Measurements from ENCODE around the gene GATAD2A. TPM values are rescaled to one million over a fixed set of nuclear protein-coding genes. Genes with fewer than 3 reads are reported as not detected.
A peak's percentile ranks its signal among the peaks of the same experiment; 100 is the strongest.

GATAD2A gene
- total and polyA plus RNA-seq, 9 of the 15 experiments (the other 6 are each of a cell fraction or from before 2014, with no cell fraction given), result 2.4 to 226 (median 44.2) TPM

DNA sequence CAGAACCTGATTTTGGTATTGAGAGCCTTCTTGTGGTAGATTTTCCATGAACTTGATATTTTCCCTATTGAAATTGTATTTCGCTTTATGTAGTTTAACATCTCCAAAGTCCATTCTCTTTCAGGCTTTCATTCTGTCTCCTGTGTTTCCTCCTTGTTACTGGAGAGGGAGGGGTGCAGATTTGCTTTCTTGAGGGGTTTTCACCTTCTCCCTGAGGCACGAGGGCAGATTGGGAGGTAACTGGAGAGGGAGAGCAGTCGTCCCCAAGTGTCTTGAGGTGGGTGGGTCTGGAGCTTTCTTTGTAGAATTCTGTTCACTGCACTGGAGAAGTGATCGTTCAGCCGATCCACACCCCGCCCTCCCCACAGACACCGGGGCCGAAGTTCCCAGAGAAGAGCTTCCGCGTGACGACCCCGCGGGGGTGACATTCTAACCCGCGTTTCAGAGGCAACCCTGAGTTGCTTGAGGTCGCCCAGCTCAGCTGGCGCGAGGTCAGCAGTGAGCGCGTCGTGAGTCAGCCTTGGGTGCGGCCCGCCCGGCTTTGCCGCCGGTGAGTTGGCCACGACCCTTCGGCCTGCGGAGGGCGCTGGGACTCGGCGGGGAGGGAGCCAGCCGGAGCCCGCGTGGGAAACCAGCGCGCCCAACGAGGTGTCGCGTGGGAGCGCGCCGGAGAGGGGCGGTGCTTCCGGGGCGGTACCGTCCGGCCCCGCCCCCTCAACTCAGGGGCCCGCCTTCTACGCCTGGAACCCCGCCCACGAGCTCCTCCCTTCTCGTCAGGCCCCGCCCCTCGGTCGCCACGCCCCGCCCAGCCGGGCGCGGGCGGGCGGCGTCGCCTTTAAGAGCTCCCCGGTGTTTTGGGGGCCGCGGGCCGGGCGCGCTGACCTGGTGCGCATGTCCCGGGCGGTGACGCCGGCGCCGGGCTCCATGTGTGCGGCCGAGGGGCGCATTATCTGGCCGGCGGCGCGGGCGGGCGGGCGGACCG, at the start of gene GATAD2A (continued):
- TF ChIP-seq, protein P1, sequence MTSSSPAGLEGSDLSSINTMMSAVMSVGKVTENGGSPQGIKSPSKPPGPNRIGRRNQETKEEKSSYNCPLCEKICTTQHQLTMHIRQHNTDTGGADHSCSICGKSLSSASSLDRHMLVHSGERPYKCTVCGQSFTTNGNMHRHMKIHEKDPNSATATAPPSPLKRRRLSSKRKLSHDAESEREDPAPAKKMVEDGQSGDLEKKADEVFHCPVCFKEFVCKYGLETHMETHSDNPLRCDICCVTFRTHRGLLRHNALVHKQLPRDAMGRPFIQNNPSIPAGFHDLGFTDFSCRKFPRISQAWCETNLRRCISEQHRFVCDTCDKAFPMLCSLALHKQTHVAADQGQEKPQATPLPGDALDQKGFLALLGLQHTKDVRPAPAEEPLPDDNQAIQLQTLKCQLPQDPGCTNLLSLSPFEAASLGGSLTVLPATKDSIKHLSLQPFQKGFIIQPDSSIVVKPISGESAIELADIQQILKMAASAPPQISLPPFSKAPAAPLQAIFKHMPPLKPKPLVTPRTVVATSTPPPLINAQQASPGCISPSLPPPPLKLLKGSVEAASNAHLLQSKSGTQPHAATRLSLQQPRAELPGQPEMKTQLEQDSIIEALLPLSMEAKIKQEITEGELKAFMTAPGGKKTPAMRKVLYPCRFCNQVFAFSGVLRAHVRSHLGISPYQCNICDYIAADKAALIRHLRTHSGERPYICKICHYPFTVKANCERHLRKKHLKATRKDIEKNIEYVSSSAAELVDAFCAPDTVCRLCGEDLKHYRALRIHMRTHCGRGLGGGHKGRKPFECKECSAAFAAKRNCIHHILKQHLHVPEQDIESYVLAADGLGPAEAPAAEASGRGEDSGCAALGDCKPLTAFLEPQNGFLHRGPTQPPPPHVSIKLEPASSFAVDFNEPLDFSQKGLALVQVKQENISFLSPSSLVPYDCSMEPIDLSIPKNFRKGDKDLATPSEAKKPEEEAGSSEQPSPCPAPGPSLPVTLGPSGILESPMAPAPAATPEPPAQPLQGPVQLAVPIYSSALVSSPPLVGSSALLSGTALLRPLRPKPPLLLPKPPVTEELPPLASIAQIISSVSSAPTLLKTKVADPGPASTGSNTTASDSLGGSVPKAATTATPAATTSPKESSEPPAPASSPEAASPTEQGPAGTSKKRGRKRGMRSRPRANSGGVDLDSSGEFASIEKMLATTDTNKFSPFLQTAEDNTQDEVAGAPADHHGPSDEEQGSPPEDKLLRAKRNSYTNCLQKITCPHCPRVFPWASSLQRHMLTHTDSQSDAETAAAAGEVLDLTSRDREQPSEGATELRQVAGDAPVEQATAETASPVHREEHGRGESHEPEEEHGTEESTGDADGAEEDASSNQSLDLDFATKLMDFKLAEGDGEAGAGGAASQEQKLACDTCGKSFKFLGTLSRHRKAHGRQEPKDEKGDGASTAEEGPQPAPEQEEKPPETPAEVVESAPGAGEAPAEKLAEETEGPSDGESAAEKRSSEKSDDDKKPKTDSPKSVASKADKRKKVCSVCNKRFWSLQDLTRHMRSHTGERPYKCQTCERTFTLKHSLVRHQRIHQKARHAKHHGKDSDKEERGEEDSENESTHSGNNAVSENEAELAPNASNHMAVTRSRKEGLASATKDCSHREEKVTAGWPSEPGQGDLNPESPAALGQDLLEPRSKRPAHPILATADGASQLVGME (CRISPR knock-in tag; IDR thresholded peaks at IDR 0.05), result no peak
- peak; percentile 42 for TF ChIP-seq KDM5B (IDR thresholded peaks at IDR 0.05; ENCODE audit: insufficient replicate concordance, low read depth, low read length)
- TF ChIP-seq PRPF4 (IDR thresholded peaks at IDR 0.05; ENCODE audit: insufficient read depth, low read depth, low read length, poor library complexity, severe bottlenecking), result peak; percentile 13
- TF ChIP-seq PHF8 (IDR thresholded peaks at IDR 0.05; ENCODE audit: borderline replicate concordance, low read length), result no peak; the same call in 1 of the 2 replicates
- TF ChIP-seq ZNF184 (CRISPR knock-in tag; IDR thresholded peaks at IDR 0.05), result no peak
- TF ChIP-seq EP400 (IDR thresholded peaks at IDR 0.05), result peak; percentile 89
- TF ChIP-seq TSC22D4 (tag; IDR thresholded peaks at IDR 0.05), result no peak
- TF ChIP-seq, protein P2, sequence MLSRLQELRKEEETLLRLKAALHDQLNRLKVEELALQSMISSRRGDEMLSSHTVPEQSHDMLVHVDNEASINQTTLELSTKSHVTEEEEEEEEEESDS (CRISPR knock-in tag; IDR thresholded peaks at IDR 0.05), result no peak
- TF ChIP-seq, protein P3, sequence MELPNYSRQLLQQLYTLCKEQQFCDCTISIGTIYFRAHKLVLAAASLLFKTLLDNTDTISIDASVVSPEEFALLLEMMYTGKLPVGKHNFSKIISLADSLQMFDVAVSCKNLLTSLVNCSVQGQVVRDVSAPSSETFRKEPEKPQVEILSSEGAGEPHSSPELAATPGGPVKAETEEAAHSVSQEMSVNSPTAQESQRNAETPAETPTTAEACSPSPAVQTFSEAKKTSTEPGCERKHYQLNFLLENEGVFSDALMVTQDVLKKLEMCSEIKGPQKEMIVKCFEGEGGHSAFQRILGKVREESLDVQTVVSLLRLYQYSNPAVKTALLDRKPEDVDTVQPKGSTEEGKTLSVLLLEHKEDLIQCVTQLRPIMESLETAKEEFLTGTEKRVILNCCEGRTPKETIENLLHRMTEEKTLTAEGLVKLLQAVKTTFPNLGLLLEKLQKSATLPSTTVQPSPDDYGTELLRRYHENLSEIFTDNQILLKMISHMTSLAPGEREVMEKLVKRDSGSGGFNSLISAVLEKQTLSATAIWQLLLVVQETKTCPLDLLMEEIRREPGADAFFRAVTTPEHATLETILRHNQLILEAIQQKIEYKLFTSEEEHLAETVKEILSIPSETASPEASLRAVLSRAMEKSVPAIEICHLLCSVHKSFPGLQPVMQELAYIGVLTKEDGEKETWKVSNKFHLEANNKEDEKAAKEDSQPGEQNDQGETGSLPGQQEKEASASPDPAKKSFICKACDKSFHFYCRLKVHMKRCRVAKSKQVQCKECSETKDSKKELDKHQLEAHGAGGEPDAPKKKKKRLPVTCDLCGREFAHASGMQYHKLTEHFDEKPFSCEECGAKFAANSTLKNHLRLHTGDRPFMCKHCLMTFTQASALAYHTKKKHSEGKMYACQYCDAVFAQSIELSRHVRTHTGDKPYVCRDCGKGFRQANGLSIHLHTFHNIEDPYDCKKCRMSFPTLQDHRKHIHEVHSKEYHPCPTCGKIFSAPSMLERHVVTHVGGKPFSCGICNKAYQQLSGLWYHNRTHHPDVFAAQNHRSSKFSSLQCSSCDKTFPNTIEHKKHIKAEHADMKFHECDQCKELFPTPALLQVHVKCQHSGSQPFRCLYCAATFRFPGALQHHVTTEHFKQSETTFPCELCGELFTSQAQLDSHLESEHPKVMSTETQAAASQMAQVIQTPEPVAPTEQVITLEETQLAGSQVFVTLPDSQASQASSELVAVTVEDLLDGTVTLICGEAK (IDR thresholded peaks at IDR 0.05), result peak; percentile 57; the same call in 1 of the 2 replicates
- TF ChIP-seq, protein P3 (CRISPR knock-in tag; IDR thresholded peaks at IDR 0.05), result no peak
- TF ChIP-seq HMG20B (CRISPR knock-in tag; IDR thresholded peaks at IDR 0.05), result no peak
